SK-N-SH (cell line): ENCODE data around the gene RPS10. TPM values are rescaled to one million over a fixed set of nuclear protein-coding genes. Genes with fewer than 3 reads are reported as not detected.

ENCODE experiments used
- CTCF ChIA-PET: fragments of 300-600, 350-600 bp; formaldehyde crosslinking; extraction: SDS; loops from one replicate; lab custom pipeline; 2021; lab: Yijun Ruan, JAX
- POLR2A ChIA-PET: fragments of 350-600 bp; sonication (Branson Sonifier 250); formaldehyde crosslinking; extraction: SDS; loops from one replicate; lab custom pipeline; 2020; ENCODE audit warnings: antibody characterized with exemption, inconsistent platforms; lab: Yijun Ruan, JAX
- DNase-seq: peaks from one replicate; pipeline ENCODE4 v3.0.0; 2012
- H2AFZ ChIP-seq: fragments of 200-600 bp; sonication (generic); 2 replicates; pipeline ENCODE4 v1.8.1; 2016; ENCODE audit warnings: antibody characterized with exemption, mild to moderate bottlenecking, low read depth
- H3F3A ChIP-seq: fragments of 200-600 bp; sonication (generic); replicated peaks from 2 replicates; pipeline ENCODE3; 2016; ENCODE audit warnings: antibody characterized with exemption, mild to moderate bottlenecking; ENCODE audit not compliant: insufficient read depth
- H3K27ac ChIP-seq, 2 experiments: fragments of 200-500 bp in 1 of 2; fragments of 200-600 bp in 1 of 2; sonication (Bioruptor generic) in 1 of 2; sonication (generic), shearing (Covaris generic) in 1 of 2; 2 replicates each; pipeline versions ENCODE4 v1.5.1 to v1.6.1; 2014 to 2016; ENCODE audit warnings: low read depth in 2 of 2, inconsistent platforms in 1 of 2, low read length in 1 of 2, mild to moderate bottlenecking in 1 of 2, mixed read lengths in 1 of 2
- H3K27me3 ChIP-seq: fragments of 200-600 bp; sonication (generic), shearing (Covaris generic); 2 replicates; pipeline ENCODE4 v1.6.1; 2016; ENCODE audit warnings: mixed run types; ENCODE audit not compliant: insufficient read depth
- H3K36me3 ChIP-seq, 2 experiments: fragments of 200-500 bp in 1 of 2; fragments of 200-600 bp in 1 of 2; sonication (Bioruptor generic) in 1 of 2; sonication (generic) in 1 of 2; replicated peaks in 1 of 2; 2 replicates each; pipeline versions ENCODE3 to v1.5.1; 2014 to 2016; ENCODE audit warnings: low read length in 1 of 2, mild to moderate bottlenecking in 1 of 2; ENCODE audit not compliant: insufficient read depth in 2 of 2, control insufficient read depth in 1 of 2
- H3K4me1 ChIP-seq, 2 experiments: fragments of 200-500 bp in 1 of 2; fragments of 200-600 bp in 1 of 2; sonication (Bioruptor generic) in 1 of 2; sonication (generic), shearing (Covaris generic) in 1 of 2; 2 replicates each; pipeline versions ENCODE4 v1.5.1 to v1.6.1; 2014 to 2016; ENCODE audit warnings: low read depth in 1 of 2, low read length in 1 of 2, mixed run types in 1 of 2; ENCODE audit not compliant: insufficient read depth in 2 of 2, control insufficient read depth in 1 of 2
- H3K4me2 ChIP-seq: fragments of 200-600 bp; sonication (generic), shearing (Covaris generic); 2 replicates; pipeline ENCODE4 v1.6.1; 2017; ENCODE audit warnings: mixed run types
- H3K4me3 ChIP-seq, 2 experiments: fragments of 200-500 bp in 1 of 2; fragments of 200-600 bp in 1 of 2; sonication (Bioruptor generic) in 1 of 2; sonication (generic), shearing (Covaris generic) in 1 of 2; 2 replicates each; pipeline versions ENCODE4 v1.5.1 to v1.8.1; 2014 to 2016; ENCODE audit warnings: low read depth in 2 of 2, inconsistent platforms in 1 of 2, low read length in 1 of 2, mild to moderate bottlenecking in 1 of 2, mixed read lengths in 1 of 2, moderate library complexity in 1 of 2
- H3K79me2 ChIP-seq: fragments of 200-600 bp; sonication (generic); 2 replicates; pipeline ENCODE4 v1.8.1; 2017; ENCODE audit warnings: mild to moderate bottlenecking; ENCODE audit not compliant: insufficient read depth
- H3K9ac ChIP-seq: fragments of 200-600 bp; sonication (generic); 2 replicates; pipeline ENCODE4 v1.6.1; 2017; ENCODE audit warnings: mixed run types
- H3K9me2 ChIP-seq: fragments of 200-600 bp; sonication (generic); 2 replicates; pipeline ENCODE4 v1.6.1; 2017; ENCODE audit warnings: mixed run types
- H3K9me3 ChIP-seq: fragments of 200-600 bp; sonication (generic); 2 replicates; pipeline ENCODE4 v1.6.1; 2017; ENCODE audit warnings: mixed run types, mild to moderate bottlenecking, moderate library complexity
- H4K20me1 ChIP-seq: fragments of 200-600 bp; sonication (generic); 2 replicates; pipeline ENCODE4 v1.6.1; 2017; ENCODE audit warnings: mild to moderate bottlenecking, mixed run types; ENCODE audit not compliant: insufficient read depth
- EP300 ChIP-seq, 2 experiments: IDR thresholded peaks; 2 replicates each; pipeline versions ENCODE4 v1.4.0 to v1.6.1; 2012; ENCODE audit warnings: borderline replicate concordance in 1 of 2, low read depth in 1 of 2, low read length in 1 of 2
- FOSL2 ChIP-seq: IDR thresholded peaks from 2 replicates; pipeline ENCODE4 v1.4.0; 2012; ENCODE audit warnings: low read depth, mild to moderate bottlenecking, moderate library complexity, borderline replicate concordance
- FOXM1 ChIP-seq: IDR thresholded peaks from 2 replicates; pipeline ENCODE4 v1.4.0; 2012; ENCODE audit warnings: low read depth, mild to moderate bottlenecking
- GATA2 ChIP-seq: sonication (generic); formaldehyde crosslinking; IDR thresholded peaks from 2 replicates; pipeline ENCODE4 v1.5.0; 2020; ENCODE audit warnings: mild to moderate bottlenecking, missing genetic modification reagents
- JUND ChIP-seq: IDR thresholded peaks from 2 replicates; pipeline ENCODE4 v1.4.0; 2012
- NFIC ChIP-seq: IDR thresholded peaks from 2 replicates; pipeline ENCODE4 v1.4.0; 2012; ENCODE audit warnings: borderline replicate concordance
- POLR2AphosphoS5 ChIP-seq: IDR thresholded peaks from 2 replicates; pipeline ENCODE4 v1.6.1; 2012; ENCODE audit warnings: low read depth, low read length
- RFX5 ChIP-seq: IDR thresholded peaks from 2 replicates; pipeline ENCODE4 v1.6.1; 2012; ENCODE audit warnings: mild to moderate bottlenecking, improper control_type of control experiment, low read length
- RXRA ChIP-seq: IDR thresholded peaks from 2 replicates; pipeline ENCODE4 v1.4.0; 2012; ENCODE audit warnings: low read depth, mild to moderate bottlenecking, borderline replicate concordance
- SIN3A ChIP-seq: IDR thresholded peaks from 2 replicates; pipeline ENCODE4 v1.6.1; 2012; ENCODE audit warnings: low read depth, mild to moderate bottlenecking, low read length, moderate library complexity, borderline replicate concordance
- SMC3 ChIP-seq: IDR thresholded peaks from 2 replicates; pipeline ENCODE4 v1.6.1; 2012; ENCODE audit warnings: low read depth, low read length, improper control_type of control experiment
- TCF12 ChIP-seq: IDR thresholded peaks from 2 replicates; pipeline ENCODE4 v1.4.0; 2012
- WGBS: methylation state at CpG from one replicate; pipeline ENCODE4 v1.1.6; 2017; ENCODE audit warnings: low lambda C conversion rate; 5-methylcytosine and 5-hydroxymethylcytosine counted together
- polyA plus RNA-seq, 3 experiments: library from polyadenylated mRNA; depleted of rRNA; stranded (reverse); fragments of >200 nt; gene quantifications; 2 replicates each; pipeline ENCODE4 v1.2.3, GENCODE V29; 2012
- TF ChIP-seq, protein P1 (sequence below): fragments of 150-350 bp; IDR thresholded peaks from 2 replicates; pipeline ENCODE4 v1.6.1; 2016; ENCODE audit warnings: mild to moderate bottlenecking, low read depth, low read length
- TF ChIP-seq, protein P2 (sequence below): fragments of 150-350 bp; IDR thresholded peaks from 2 replicates; pipeline ENCODE4 v1.6.1; 2017; ENCODE audit warnings: antibody characterized with exemption, low read length, low read depth, borderline replicate concordance
- TF ChIP-seq, protein P3 (sequence below): IDR thresholded peaks from 2 replicates; pipeline ENCODE4 v1.4.0; 2012; ENCODE audit warnings: low read depth, borderline replicate concordance
- TF ChIP-seq, protein P4 (sequence below): IDR thresholded peaks from 2 replicates; pipeline ENCODE4 v1.6.1; 2012; ENCODE audit warnings: mild to moderate bottlenecking, low read depth, low read length, moderate library complexity

Gene RPS10
- polyA plus RNA-seq, 1 of the 3 experiments (the other 2 are of a cell fraction): 4,475 TPM

DNA sequence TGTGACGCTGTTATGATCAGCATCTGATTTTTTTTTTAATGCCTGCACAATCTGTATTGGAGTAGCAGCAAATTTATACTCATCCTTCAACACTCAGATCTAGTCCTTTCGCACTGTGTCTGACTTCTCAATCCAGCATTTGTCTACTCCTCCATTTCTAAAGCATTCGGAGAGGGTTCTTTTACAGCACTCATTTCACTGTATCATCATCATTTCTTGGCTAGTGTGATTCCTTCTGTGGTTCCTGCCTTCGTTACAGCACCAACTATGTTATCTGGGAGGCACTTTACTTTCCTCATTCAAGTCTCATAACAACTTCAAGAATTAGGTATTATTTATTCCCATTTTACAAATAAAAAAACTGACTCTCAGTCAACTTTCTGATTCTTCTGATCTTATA is 51.4 kb downstream of the RPS10 start (continued):
- TF ChIP-seq, protein P1, sequence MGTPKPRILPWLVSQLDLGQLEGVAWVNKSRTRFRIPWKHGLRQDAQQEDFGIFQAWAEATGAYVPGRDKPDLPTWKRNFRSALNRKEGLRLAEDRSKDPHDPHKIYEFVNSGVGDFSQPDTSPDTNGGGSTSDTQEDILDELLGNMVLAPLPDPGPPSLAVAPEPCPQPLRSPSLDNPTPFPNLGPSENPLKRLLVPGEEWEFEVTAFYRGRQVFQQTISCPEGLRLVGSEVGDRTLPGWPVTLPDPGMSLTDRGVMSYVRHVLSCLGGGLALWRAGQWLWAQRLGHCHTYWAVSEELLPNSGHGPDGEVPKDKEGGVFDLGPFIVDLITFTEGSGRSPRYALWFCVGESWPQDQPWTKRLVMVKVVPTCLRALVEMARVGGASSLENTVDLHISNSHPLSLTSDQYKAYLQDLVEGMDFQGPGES: no peak
- TF ChIP-seq FOSL2 (no peak), NFIC (no peak), FOXM1 (no peak), RXRA (no peak), EP300 (IDR thresholded peaks at IDR 0.05; ENCODE audit: borderline replicate concordance in 1 of 2, low read depth in 1 of 2, low read length in 1 of 2) (no peak), SMC3 (no peak)
- TF ChIP-seq, protein P2, sequence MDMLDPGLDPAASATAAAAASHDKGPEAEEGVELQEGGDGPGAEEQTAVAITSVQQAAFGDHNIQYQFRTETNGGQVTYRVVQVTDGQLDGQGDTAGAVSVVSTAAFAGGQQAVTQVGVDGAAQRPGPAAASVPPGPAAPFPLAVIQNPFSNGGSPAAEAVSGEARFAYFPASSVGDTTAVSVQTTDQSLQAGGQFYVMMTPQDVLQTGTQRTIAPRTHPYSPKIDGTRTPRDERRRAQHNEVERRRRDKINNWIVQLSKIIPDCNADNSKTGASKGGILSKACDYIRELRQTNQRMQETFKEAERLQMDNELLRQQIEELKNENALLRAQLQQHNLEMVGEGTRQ: no peak

DNA sequence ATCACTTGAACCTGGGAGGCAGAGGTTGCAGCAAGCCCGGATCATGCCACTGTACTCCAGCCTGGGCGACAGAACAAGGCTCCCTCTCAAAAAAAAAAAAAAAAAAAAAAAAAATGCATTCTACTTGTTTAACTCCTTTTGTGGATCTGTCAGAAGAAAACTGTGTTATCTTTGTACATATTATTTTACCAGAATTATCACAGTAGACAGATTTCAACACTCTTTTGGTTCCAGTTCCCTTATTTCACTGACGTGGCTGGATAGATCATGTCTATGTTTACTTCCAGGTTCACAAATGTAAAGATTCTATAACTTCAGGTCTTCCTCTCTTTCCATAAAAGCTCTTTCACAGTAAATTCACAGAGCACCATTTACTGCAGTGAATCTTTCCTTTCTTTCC is 51.8 kb downstream of the RPS10 start:
- no peak overlapping the region for H3K9ac ChIP-seq
- POLR2A ChIA-PET: no interaction called here
- 97% methylated on average over 3 of the region's 3 CpGs for WGBS

More for the DNA sequence above, 51.8 kb downstream of the RPS10 start:
- Histone ChIP-seq H3K36me3 (no peaks in the 10 kb centered on the region), H3K9me2 (no peaks in the 10 kb centered on the region), H3K79me2 (peaks cover 90% of the 10 kb centered on the region), H3K27ac (no peak overlapping the region), H4K20me1 (peaks cover 75% of the 10 kb centered on the region), H3F3A (peaks cover 3% of the 10 kb centered on the region), H2AFZ (no peak overlapping the region), H3K4me2 (no peak overlapping the region), H3K4me3 (no peak overlapping the region), H3K9me3 (no peaks in the 10 kb centered on the region), H3K4me1 (no peaks in the 10 kb centered on the region; a peak in 1 of 4 replicates), H3K27me3 (no peaks in the 10 kb centered on the region)
- CTCF ChIA-PET: no interaction called here
- no peak for DNase-seq
- TF ChIP-seq RXRA (no peak), FOXM1 (no peak), GATA2 (CRISPR knock-in tag) (no peak), JUND (no peak), SIN3A (no peak), RFX5 (no peak), EP300 (IDR thresholded peaks at IDR 0.05; ENCODE audit: borderline replicate concordance in 1 of 2, low read depth in 1 of 2, low read length in 1 of 2) (no peak), FOSL2 (no peak), TCF12 (no peak), POLR2AphosphoS5 (no peak)
- TF ChIP-seq, protein P3, sequence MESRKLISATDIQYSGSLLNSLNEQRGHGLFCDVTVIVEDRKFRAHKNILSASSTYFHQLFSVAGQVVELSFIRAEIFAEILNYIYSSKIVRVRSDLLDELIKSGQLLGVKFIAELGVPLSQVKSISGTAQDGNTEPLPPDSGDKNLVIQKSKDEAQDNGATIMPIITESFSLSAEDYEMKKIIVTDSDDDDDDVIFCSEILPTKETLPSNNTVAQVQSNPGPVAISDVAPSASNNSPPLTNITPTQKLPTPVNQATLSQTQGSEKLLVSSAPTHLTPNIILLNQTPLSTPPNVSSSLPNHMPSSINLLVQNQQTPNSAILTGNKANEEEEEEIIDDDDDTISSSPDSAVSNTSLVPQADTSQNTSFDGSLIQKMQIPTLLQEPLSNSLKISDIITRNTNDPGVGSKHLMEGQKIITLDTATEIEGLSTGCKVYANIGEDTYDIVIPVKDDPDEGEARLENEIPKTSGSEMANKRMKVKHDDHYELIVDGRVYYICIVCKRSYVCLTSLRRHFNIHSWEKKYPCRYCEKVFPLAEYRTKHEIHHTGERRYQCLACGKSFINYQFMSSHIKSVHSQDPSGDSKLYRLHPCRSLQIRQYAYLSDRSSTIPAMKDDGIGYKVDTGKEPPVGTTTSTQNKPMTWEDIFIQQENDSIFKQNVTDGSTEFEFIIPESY: no peak
- TF ChIP-seq, protein P4, sequence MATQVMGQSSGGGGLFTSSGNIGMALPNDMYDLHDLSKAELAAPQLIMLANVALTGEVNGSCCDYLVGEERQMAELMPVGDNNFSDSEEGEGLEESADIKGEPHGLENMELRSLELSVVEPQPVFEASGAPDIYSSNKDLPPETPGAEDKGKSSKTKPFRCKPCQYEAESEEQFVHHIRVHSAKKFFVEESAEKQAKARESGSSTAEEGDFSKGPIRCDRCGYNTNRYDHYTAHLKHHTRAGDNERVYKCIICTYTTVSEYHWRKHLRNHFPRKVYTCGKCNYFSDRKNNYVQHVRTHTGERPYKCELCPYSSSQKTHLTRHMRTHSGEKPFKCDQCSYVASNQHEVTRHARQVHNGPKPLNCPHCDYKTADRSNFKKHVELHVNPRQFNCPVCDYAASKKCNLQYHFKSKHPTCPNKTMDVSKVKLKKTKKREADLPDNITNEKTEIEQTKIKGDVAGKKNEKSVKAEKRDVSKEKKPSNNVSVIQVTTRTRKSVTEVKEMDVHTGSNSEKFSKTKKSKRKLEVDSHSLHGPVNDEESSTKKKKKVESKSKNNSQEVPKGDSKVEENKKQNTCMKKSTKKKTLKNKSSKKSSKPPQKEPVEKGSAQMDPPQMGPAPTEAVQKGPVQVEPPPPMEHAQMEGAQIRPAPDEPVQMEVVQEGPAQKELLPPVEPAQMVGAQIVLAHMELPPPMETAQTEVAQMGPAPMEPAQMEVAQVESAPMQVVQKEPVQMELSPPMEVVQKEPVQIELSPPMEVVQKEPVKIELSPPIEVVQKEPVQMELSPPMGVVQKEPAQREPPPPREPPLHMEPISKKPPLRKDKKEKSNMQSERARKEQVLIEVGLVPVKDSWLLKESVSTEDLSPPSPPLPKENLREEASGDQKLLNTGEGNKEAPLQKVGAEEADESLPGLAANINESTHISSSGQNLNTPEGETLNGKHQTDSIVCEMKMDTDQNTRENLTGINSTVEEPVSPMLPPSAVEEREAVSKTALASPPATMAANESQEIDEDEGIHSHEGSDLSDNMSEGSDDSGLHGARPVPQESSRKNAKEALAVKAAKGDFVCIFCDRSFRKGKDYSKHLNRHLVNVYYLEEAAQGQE: no peak
- TF ChIP-seq, protein P1: no peak
